Activated CD8-positive, alpha-beta memory T cell treated with anti-CD3 and anti-CD28 coated beads, Interleukin-2, amount 50 U/mL, for 1 hour (primary cell): ENCODE data around the gene HAUS2.
"Not testable (repeated sequence)": the region's sequence is repeated elsewhere in the genome, so short reads cannot be mapped to it uniquely, and the experiment has no call there.

ENCODE experiments used
- DNase-seq: peaks from one replicate; pipeline ENCODE4 v3.0.0-alpha.2; 2020; ENCODE audit errors: extremely low read depth

Gene HAUS2

DNA sequence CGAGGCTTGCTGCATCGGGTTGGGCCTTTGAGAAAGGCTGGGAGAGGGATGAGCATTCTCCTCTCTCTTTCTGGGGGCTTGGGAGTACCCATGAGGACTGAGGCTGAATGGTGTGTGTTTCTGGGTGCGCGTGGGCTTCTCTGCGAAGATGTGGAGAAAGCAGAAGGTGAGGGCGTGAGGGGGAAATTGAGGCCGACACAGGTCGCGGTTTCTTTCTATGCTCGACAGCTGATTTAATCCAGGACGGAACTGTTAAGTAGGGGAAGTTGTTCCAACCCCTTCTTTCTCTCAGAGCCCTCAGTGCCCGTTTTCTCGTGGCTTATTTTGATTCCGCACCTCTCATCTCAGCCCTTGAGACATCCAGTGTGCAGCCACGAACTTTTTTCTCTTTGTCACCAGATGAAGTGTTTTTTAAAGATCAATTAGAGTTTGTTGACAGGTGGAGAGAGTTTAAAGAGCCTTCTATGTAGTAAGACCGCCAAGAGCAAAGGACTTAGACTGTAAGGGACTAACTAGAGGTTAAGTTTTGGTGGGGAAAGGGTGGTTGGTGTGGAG, 27.5 kb downstream of the HAUS2 start:
- DNase-seq, result no peak

DNA sequence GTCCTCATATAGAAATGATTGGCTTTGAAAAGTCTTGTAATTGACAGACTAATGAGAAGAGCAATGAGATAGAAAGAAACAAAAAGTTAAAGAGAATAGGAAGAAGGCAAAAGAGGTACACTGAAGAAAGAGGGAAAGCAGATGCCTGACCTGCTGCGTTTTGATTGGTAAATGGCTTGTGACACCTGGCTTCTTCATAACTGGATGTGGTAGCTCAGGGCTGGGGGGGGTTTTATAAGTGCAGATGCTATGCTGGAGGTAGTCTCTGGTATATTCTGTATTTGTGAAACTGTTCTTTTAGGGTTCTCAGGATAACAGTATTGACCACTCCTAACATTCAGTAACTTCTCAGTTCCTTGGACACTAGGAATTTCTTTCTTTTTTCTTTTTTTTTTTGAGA, 28.1 kb downstream of the HAUS2 start:
- no peak for DNase-seq

DNA sequence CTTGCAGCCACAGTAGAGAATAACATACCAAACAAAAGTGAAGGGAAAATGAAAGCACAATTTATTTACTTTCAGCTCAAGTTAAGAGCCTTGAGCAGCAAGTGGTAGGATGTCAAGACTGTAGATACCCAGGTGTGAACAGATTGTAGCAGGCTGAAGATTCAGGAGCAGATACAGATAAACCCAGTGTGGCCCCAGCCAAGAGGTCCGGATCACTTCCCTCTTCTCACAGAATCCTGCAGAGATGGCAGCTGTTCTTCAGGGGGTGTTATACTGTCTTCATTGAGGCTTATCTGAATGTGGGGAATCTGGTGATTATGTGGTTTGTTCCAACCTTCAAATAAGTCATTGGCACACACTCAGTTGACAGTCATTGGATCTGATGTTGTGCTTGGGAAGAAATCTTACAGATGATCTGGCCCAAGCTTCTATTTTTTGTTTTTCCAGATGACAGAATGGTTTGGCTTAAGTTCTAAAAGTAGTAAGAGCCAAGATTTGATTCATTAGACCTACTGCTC, 28.9 kb downstream of the HAUS2 start:
- no peak for DNase-seq

DNA sequence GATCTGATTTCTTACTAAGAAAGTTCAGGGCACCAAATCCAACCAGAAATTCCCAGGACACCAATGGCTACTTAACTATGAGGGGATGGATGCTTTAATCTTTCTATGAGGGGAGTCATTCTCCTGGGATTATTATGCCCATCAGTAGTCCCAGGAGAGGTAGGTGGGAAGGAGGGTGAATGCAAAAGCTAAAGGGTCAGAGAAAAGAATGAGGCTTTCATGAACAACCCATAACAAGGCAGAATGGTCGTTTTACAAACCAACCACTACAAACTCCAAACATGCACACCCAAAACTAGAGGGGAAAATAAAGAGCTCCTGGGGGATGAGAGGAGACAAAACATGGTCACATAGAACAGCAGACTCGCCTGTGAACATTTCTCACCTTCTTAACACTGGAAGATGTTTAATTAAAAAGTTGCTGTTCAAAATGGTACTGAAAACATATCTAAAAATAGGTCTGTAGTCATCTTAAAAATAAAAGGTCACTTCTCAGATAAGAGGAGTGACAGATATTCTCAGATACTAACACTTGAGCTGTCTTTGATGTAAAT, 30.4 kb downstream of the HAUS2 start:
- no peak for DNase-seq

DNA sequence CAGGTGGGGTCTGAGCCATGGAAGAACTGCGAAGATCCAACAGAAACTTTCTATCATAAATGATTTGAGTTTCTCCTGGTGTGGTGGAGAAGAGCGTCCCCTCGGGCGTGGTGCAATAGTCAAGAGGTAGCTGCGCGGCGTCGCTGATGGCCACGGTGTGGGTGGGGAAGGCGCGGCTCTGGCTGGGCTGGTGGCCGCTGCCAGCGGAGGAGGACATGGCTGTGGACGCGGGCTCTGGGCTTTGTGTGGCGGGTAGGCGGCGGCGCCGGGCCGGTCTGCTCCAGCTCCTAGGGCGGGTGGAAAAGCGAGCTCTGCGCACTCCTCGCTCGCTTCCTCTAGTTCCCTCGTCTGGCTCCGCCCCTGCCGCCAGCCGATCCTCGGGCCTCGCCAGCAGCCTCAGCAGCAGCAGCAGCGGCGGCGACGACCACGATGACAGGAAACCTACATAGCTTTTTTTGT, 32.7 kb downstream of the HAUS2 start:
- peak; percentile 39 for DNase-seq

DNA sequence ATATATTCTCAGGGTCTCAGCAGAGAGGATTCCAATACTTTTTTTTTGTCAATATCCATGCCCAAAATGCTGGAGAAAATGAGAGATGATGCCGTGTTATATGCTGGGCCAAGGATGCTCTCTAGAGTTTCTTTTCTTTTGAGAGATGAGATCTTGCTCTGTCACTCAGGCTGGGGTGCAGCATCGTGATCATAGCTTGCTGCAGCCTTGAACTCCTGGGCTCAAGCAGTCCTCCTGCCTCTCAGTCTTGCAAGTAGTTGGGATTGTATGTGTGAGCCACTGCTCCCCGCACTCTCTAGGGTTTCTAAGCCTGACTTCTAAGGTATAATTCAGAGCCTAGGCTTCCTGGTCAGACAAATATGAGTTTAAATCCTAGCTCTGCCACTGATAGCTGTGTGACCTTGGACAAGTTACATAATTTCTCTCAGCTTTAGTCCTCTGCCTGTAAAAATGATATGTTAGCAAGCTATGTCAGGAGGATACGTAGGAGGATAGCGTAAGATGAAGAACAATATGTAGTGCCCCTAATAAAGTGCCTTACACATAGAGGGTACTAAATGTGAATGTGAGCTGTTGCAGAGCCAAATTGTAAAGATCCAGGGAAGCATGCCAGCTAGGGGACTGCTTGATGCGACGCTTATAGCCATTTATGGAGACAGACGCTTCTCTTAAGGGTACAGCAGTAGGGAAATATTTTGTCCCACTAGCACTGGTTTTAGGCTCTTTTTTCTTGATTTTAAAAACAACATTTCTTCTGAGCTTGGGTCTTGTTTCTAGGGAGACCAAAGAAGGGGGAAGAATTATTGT, 34.1 kb downstream of the HAUS2 start:
- DNase-seq, result no peak

DNA sequence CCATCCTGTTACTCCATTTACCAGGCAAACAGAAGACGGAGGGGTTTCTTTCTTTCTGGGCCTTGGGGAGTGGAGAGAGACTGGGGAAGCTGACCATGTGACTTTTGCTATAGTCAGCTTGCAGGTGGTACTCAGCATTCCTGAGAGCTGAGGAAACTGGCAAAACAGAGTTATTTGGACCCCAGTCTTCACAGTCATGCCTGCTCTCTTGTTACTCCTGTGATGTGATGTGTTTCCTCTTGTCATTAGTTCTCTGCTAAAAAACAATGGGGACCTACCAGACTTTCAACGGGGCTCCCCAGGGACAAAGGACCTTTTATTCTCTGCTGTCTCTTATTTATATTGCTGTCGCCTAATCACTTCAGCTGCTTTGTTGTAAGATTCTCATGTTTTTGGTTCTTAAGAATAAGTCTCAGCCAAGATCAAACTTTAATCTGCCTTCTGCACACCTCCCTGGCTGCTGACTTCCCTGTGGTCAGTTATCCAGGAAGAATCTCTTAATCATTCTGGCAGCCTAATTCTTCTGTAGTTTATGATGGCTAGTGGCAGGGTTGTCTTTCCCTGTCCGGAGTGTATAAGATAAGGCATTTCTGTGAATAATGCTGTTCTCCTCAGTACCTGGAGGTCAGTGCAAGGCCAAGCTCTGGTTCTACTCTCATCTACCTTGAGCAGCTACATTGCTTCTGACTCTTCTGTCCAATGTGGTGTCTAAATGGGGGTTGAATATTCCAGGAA, 35.6 kb downstream of the HAUS2 start:
- no peak for DNase-seq

DNA sequence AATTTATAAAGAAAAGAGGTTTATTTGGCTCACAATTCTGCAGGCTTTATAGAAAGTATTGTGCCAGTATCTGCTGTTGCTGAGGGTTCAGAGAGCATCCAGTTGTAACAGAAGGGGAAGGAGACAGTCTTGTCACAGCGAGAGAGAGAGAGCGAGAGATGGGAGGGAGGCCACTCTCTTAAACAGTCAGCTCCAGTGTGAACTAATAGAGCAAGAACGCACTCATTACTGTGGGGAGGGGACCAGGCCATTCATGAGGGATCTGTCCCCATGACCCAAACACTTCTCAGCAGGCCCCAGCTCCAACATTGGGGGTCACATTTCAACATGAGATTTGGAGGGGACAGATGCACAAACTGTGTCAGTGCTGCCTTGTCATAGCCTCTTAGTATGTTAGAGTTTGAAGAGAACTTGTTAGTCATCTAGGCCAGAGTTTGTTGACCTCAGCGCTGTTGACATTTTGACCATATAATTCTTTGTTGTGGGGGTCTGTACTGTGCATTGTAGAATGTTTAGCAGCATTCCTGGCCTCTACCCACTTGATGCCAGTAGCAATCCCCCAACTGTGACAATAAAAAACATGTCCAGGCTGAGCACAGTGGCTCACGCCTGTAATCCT, 42.1 kb downstream of the HAUS2 start:
- no peak for DNase-seq

DNA sequence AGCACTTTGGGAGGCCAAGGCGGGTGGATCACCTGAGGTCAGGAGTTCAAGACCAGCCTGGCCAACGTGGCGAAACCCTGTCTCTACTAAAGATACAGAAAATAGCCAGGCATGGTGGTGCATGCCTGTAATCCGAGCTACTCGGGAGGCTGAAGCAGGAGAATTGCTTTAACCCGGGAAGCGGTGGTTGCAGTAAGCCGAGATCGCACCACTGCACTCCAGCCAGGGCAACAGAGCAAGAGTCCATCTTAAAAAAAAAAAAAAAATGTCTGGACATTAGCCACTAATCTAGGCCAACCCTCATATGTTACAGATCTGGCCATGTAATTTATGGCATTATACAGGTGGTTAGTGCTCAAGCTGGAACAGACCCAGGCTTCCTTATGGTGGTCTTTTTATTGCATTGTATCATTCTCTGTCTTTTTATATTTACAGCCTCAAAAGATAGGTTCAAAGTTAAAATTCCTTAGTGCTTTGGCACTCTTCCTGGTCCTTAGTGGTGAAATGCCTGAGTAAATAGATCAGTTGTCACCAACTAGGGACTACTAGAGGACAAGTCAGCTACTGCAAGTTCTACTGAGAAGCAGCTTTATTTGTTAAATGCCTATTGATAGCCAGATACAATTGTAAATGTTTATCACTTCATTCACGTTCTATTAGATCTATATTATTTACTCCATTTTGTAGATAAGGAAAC, 42.7 kb downstream of the HAUS2 start:
- no peak for DNase-seq

DNA sequence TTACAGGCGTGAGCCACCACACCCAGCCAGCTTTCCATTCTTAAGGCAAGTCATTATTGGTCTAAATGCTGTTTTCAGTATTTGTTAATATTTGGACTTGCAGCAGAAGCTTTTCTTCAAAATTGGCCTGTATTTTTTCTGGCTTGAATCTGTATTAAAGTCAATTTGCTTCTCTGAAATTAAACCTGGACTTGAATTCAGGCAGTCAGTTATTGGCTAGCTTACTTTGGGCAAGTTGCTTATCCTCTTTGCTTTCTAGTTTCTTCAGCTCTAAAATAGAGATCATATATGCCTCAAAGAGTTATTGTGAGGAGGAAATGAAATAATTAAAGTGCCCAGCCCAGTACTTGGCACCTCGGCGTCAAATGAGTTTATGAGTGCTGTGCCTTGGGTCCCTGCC, 44.1 kb downstream of the HAUS2 start:
- no peak for DNase-seq

DNA sequence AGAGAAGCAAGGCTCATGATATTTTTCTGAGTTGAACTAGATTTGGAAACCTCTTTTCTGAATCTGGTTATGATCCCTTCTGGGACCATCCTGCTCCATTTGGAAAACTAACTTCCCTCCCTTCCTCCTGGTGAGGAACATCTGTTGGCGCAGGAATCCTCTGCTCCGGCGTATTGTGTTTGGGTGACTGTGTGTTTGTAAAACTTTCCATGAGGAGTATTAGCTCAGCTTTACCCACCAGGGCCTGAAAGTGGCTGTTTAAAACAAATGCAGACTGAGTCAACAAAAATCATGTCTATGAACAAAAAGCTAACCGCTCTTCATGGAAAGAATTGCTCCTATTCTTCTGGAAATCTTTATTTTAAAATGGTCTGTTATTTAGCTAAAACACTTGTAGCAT, 44.5 kb downstream of the HAUS2 start:
- DNase-seq, result no peak

DNA sequence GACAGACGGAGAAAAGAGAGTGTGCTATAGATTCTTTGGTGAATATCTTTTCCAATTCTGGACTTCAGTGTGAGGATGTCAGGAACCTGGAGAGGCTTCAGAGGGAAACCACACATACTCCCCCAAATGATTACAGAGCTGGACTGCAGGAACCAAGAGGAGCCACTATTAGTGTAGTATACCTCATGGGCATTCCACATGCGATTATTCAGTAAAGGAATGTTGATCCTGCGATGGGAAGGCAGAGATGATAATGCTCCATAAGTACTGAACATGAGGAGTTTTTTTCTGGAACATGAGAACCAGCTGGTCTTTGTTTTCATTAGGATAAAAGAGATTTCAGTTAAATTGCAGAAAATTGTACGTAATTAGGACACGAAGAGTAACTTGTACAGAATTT, 45.5 kb downstream of the HAUS2 start:
- no peak for DNase-seq

DNA sequence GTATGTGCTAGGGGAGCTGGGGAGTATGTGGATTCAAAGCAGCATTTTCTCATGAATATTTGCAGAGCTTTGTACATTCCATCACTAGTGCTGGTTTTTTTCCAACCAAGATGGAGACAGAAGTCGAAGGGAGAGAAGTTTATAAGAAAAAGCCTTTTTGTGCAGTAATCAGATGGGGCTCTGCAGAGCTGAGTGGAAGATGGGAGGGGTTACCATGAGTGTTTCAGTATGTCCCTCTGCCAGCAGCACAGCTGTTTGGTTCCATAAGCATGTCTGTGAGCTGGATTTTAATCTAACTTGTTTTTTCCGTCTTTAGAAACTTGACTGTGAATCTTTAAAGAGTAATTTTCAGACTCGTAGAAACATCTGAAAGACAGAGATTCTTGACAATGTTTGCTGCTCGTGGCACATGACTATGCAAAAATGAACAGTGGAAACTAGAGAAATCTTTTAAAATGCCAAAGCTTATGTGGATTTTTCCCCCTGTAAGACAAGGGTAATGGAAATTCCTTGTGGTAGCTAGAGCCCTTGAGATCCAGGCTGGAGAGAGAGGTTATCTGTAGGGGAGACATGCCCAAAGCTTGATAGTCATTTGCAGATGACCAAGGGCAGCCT, 47.1 kb downstream of the HAUS2 start:
- DNase-seq, result no peak

DNA sequence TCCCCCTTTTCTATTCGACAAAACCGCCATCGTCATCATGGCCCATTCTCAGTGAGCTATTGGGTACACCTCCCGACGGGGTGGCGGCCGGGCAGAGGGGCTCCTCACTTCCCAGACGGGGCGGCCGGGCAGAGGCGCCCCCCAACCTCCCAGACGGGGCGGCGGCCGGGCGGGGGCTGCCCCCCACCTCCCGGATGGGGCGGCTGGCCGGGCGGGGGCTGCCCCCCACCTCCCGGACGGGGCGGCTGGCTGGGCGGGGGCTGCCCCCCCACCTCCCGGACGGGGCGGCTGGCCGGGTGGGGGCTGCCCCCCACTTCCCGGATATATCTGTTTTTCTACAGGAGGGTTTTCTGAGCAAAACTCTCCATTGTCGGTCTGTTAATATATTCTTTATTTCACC, 52.7 kb downstream of the HAUS2 start:
- not testable (repeated sequence) for DNase-seq

DNA sequence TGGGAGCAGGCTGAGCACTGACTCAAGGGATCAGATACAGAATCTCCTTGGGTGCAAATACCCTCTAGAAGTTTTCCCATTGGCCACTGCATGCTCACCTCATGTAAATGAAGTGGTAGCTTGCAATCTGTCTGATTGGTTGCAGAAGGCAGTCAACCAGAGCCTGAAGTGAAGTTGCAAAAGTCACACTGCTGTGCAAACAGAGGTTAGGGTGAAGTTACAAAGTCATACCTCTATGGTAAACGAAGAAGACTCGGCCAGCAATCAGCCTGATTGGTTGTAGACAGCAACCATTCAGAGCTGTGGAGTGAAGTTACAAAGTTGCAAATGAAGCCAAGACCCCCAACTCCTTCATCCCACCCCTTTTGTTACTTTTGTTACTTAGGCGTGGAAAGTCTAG, 53.9 kb downstream of the HAUS2 start:
- no peak for DNase-seq

DNA sequence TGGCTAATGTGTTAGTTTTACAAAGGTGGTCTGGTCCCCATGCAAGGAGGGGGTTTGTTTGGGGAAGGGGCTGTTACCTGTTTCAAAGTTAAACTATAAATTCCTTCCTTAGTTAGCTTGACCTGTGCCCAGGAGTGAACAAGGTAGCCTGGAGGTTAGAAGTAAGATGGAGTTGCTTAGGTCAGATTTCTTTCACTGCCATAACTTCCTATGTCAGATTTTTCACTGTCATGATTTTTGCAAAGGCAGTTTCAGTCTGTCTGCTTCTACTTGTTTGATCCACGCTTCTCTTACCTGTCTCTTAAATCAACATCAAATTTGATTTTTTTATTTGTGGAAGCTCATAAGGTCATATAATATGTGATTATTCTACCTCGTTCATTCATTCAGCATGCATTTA, 55.3 kb downstream of the HAUS2 start:
- DNase-seq, result no peak

DNA sequence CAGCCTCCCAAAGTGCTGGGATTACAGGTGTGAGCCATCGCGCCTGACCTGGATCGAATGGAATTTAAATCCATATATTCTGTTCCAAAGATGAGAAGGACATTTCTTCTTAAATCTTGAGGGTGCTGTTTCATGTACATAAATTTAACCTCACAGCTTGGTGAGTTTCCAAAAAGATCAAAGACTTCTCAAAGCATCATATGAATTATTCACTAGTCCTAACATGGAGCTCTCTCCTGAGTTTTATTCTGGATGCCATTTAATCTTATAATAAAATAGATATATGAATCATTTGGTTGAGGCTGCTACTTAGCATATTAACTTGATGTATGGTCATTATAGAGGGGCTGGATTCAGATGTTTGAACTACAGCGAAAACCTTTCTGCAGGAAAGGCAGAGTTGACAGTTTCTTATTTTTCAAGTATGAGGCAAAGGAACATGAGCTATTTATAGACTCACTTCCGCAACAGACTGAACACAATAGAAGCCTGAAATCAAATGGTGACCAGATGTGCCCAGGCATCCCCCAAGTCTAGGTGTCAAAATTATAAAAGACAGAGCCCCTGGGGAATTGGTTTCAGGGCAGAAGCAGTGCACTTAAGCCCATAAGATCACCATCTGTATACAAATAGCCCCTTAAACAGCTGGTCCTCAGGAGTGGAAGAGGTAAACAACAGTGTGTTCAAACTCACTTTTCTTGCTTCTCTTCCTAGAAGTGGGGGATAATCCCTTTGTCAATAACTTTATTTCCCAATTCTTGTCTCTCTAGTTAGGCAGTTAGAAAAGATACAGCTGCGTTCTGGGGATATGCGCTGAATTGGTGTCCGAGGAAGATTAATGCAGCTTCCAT, 56.5 kb downstream of the HAUS2 start:
- no peak for DNase-seq

DNA sequence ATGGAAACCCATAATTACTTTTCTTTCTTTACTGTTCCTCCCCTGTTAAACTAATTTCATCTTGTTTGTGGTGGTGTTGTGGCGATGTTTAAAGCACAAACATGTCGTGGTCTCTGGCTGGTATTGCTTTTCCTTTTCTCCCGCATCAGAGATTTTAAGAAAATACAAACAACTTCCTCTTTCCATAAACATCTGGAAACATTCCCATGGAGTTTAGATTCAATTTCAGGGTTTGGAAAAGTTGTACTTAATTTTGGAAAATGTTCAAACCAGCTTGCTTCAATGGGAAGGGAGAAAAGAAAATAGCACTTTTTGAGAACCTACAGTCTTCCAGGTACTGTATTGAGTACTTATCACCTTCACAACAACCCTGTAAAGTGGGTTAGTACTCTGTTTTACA, 57.2 kb downstream of the HAUS2 start:
- DNase-seq, result no peak

DNA sequence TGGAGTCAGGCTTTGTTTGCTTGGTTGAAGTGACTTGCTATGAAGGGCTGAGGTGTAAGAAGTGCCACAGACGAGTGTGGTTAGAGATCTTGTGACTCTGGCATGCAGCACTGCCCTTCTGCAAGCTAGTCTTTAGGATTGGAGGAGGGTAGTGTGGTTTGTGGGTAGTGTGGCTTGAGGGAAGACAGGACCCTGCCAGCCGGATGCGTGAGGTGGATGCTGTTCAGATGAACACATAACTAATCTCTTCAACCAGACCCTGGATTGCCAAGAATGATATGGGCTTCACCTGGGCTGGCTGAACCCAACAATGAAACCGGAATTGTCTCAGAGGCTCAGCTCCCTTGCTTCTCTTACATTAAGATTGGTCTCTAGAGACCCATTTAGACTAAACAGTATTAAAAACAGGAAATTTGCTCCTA, 59.5 kb downstream of the HAUS2 start:
- DNase-seq, result no peak
